Spleen (tissue), 7 donors: ENCODE measurements around the gene CYS1.

Source experiments
- CTCF ChIP-seq, 11 experiments: fragments of 200-600 bp in 7 of 11; fragments of 450-650 bp in 4 of 11; sonication (generic) in 4 of 11; IDR thresholded peaks in 8 of 11; conservative IDR thresholded peaks in 3 of 11; 1 replicate in 7 of 11; 2 replicates in 4 of 11; pipeline versions ENCODE4 v1.4.0 to v1.8.0; 2016 to 2021; ENCODE audit warnings: antibody characterized with exemption in 11 of 11, inconsistent platforms in 4 of 11, mild to moderate bottlenecking in 1 of 11
- POLR2A ChIP-seq, 3 donors: fragments of 450-650 bp; IDR thresholded peaks; one replicate each; pipeline ENCODE4 v1.5.1; 2017; ENCODE audit warnings: antibody characterized with exemption in 3 of 3, mild to moderate bottlenecking in 1 of 3
- POLR2AphosphoS5 ChIP-seq, 3 donors: sonication (generic); formaldehyde crosslinking; IDR thresholded peaks; one replicate each; pipeline ENCODE4 v1.5.1; 2017; ENCODE audit warnings: antibody characterized with exemption in 3 of 3
- donor health status: DM: no; HTN: no; CAD: no; lungs with moderate emphysema.
- donor health status: DM: no; HTN: no; CAD: no.
- donor health status: DM: no; HTN: no; CAD: no.

GRCh38 chr2:10096641-10097040, 16.4 kb upstream of the CYS1 start:
- TF ChIP-seq CTCF (IDR thresholded peaks at IDR 0.05 in 8 of 11, conservative IDR thresholded peaks at IDR 0.05 in 3 of 11) (no peak), POLR2AphosphoS5 (IDR thresholded peaks at IDR 0.05) (no peak), POLR2A (IDR thresholded peaks at IDR 0.05) (no peak)
